ENCODE results near the gene FCAMR.

Gene FCAMR, protein sequence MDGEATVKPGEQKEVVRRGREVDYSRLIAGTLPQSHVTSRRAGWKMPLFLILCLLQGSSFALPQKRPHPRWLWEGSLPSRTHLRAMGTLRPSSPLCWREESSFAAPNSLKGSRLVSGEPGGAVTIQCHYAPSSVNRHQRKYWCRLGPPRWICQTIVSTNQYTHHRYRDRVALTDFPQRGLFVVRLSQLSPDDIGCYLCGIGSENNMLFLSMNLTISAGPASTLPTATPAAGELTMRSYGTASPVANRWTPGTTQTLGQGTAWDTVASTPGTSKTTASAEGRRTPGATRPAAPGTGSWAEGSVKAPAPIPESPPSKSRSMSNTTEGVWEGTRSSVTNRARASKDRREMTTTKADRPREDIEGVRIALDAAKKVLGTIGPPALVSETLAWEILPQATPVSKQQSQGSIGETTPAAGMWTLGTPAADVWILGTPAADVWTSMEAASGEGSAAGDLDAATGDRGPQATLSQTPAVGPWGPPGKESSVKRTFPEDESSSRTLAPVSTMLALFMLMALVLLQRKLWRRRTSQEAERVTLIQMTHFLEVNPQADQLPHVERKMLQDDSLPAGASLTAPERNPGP

DNA sequence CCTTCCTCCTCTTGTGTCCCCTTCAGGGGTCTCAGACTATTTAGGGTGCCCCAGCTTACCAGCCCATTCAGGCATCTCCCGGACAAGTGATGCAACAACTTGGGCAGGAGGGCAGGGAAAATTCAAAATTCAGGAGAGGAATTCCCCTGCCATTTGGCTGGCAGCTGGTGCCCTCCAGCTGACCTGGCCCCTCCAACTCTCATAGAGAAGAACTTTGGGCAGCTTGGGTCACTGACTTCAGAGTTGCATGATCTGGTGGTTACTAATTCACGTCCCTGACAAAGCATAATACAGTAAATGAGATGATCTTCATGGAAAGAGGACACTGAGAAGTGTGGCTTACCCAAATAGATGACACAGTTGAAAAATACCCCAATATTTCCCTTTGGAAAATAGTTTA lies at the start of gene FCAMR:
FCAMR (minus strand) TSS at position 15 of the 400 bp plus-strand sequence. CDS start 335 bp downstream, outside the sequence.
- no peak for DNase-seq

- DNase-seq = no peak
Measured at GRCh38 chr1:207019661-207020060, 49.4 kb upstream of the FCAMR start.

- DNase-seq = no peak
Measured at GRCh38 chr1:207019161-207019560, 48.9 kb upstream of the FCAMR start.

- DNase-seq = no peak
Measured at GRCh38 chr1:207018707-207019106, 48.4 kb upstream of the FCAMR start.

GRCh38 chr1:207017615-207018559 lies 47.6 kb upstream of the FCAMR start:
- DNase-seq = no peak

GRCh38 chr1:207015791-207016190 lies 45.5 kb upstream of the FCAMR start:
- DNase-seq = no peak

DNA sequence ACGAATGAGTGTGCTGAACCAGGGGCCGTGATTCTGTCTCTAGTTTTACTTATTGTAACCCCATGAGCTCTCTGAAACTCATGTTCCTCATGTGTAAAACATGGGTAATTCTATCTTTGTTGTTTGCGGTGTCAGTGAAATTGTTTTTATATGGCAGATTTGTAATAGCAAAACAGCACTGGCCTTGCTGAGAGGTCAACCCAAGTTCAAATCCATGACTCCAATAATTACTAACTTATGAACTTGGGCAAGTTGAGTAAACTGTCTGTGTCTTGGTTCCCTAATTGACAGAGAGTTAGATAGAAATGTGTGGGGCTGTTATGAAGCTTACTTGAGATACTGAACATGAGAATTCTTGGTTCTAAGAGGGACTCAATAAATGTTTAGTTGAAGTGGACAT lies 44.5 kb upstream of the FCAMR start:
- no peak for DNase-seq

DNA sequence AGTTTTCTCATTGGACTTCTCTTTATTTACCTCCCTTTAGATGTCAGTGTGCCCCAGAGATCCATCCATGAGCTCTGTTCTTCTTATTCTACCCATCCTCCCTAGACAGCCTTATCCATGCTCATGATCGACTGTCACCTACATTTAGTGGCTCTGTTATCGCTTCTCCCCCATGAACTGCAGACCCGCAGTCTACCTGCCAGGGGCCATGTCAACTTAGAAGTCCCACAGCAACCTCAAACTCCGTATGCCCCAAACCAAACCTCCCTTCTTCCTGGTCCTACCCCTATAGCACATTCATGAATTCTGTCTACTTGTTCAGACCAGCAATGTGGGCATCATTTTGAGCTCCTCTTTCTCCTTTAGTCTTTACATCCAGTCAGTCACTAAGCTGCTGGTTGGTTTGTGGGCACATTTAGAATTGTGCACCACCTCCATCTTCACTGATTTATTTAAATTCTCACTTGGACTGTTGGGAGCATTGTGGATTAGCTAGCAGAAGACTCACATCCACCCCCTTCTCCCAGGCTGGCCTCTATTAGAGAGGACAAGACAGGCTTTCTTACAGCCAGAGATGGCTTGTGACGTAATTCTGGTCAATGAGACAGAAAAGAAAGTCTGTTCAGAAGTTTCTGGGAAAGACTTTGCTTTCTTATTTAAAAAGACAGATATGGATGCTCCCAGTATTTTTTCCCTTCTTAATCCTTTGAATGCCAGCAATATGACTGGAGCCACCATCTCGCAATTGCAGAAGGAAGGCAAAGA lies 43.2 kb upstream of the FCAMR start:
- no peak for DNase-seq

DNA sequence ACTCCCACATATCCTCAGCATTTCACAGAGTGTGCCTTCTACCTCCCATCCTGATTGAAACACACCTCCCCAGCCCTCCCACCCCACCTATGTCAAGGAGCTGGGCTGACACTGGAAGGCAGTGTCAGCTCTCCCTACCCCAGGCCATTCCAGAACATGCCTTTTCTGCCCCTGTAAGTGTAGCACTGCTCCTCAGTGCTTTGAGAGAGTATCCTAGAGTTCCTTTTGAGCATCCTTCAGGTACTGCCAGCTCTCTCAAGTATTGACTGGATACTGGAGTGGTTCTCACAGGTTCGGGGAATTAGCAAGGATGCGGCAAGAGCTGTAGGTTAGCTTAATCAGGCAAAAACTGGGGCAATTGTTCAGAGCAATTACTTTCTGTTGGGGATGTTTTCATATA lies 40.5 kb upstream of the FCAMR start:
- DNase-seq = no peak

GRCh38 chr1:207009945-207010344 lies 39.7 kb upstream of the FCAMR start:
- DNase-seq = no peak

DNA sequence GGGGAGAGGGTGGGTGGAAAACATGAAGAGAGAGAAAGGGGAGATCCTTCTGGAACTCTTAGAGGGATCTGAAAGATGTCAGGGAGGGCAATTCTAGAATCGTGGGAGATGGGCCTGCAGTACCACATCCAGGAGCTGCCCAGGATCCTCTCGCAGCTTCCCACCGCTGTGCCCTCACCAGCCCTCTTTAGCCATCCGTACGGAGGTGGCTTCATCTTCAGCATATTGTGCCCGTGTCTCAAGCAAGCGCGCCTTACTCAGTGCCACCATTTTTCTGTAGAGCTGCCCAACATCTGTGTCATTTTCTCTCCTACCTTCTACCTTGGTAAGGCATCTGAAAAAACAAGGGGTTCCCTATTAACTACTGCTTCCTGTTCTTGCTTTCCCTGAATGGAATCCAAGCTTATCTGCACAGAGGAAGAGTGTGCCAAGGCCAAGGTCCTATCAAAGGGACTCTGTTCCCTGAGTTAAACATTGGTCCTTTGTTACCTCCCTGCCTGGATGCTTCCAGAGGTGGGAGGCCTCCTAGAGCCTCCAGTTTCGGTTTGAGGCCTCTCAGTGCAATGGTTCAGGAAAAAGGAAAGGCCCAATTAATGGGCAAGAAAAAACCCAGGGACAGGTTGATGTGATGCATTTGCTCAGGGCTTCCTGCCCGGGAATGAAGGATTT lies 39.1 kb upstream of the FCAMR start:
- DNase-seq = no peak

- DNase-seq = peak; percentile 98
Measured at GRCh38 chr1:207007352-207008033, 37.2 kb upstream of the FCAMR start.

- no peak for DNase-seq
Measured at GRCh38 chr1:207006914-207007313, 36.7 kb upstream of the FCAMR start.

- no peak for DNase-seq
Measured at GRCh38 chr1:207006083-207006482, 35.8 kb upstream of the FCAMR start.

DNA sequence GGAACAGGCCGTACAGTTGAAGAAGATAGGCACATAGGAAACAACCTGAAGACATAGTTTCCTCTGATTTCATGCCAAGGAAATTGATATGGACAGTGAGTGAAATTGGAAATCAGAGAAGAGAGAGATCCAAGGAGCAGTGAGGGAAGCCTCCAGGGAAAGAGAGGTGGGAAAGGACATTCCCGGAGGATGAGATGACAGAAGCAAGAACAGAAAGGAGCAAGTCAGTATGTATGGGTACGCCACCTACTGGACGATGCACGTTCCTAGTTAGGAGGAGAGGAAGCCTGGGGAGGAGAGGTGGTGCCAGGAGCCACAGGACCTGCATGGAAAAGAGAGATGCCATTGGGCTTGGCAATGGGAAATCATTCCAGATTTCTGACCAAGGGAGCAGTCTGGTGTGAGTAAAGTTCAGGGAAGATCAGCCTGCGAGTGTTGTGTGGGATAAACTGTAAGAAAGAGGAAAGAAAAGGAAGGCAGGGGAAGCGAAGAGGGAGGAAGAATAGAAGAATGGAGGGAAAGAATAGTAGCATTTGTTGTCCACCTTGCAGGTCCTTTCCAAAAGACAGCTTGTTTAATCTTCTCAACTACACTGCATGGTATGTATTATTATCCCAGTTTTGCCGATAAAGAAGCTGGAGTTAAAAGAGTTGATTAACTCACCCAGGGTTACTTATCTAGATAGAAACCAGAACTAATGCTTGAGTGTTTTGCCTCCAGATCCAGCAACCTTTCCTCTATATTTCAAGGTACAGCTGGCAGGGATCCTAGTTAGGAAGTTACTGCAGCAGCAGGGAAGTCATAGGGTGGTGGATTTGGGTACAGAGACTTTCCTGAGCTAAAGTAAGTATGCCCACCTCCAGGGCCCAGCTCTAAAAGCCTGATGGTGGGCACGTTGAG lies 34.9 kb upstream of the FCAMR start:
- DNase-seq = peak; percentile 78

DNA sequence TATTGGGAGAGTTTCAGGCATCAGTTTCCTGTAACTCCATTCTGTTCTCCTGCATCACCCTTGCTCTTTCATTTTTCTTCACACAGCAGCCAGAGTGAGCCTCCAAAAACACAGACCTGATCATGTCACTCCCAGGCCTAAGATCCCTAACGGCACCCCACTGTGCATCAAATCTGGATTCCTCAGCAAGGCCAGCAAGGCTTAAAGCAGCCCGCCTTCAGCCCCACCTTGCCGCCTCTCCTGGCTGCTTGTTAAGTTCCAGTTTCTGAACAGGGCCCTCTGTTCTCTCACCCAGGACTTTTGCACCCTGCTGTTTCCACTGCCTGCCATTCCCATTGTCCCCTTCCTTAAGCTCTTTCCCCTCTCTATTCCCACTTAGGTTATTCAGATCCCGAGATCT lies 33.0 kb upstream of the FCAMR start:
- no peak for DNase-seq

DNA sequence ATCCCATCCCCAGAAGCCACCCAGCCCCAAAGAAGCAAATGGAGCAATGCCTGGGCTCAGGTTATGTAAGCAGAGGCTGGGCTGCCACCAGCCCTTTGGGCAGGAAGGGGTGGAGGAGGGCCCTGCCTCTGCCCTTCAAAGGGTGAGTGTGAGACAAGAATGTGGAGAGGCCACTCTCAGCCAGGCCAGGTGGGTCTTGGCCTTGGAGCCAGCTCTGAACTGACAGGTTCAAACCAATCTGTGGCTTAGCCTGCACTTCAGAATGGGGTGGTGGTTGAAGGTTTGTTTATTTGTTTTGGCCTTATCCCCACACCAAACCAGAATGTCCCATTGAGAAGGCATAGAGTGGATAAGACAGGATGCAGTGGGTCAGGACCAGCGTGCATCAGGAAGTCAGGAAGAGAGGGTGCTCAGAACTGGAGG lies 32.5 kb upstream of the FCAMR start:
- no peak for DNase-seq

DNA sequence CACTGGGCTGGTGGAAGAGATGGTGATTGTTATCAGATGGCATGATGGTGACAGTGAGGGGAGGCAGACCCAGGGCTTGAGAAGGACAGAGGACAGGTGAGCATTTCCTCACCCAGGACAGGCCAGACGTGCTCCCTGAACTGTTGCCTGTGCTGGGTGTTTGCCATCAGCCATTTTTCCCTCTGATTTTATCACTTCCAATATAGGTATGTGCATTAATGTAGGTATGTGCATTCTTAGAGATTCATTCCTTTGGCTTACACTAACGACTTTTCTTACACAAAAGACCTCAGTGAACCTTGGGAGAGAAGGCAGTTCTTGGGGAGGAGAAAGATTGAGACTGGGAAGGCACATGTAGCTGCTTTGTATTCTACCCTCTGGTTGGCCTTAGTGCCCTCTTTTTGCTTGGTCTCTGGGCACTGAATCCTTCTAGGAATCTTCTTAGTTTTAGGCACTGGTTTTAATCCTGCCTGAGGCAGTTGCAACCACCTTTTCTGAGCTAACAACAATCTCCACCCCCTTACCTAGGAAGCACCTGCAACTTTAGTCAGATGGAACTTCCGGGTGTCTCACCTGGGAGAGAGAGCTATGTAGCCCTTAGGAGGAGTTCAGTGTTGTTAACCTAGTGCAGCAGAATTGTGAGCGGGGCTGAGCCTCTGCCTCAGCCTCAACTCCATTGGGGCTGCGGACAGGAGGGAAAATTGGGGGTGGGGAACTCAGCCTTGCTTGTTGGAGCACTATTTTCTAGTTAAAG lies 31.4 kb upstream of the FCAMR start:
- no peak for DNase-seq

- DNase-seq = no peak
Measured at GRCh38 chr1:207000651-207001291, 30.5 kb upstream of the FCAMR start.
